ENCODE data around the gene ACTA1.

Gene ACTA1

DNA sequence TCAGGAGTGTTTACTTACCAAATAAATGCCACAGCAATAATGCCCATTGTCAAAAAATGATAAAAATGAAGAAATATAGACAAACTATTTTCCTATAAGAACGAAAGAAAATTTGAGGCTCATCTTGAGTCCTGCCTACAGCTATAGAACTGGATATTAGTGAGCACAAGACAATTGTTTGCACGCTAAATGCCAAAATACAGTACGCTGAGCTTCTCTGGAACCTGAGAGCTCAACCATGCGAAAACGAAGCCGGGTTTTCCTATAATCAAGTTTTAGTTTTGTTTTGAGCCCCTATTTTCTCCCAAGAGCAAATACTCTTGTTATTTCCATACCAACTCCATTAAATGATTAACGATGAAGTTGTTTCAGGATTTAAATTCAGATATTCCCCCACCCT is 49.1 kb downstream of the ACTA1 start:
- Histone ChIP-seq H3K4me1 (ENCODE audit: insufficient read depth, insufficient read length) (peaks cover 12% of the 10 kb centered on the region), H3K4me3 (ENCODE audit: insufficient read length, low read depth) (no peak overlapping the region), H3K27me3 (ENCODE audit: insufficient read depth, insufficient read length) (no peaks in the 10 kb centered on the region), H3K36me3 (ENCODE audit: insufficient read depth, insufficient read length, low read length) (no peaks in the 10 kb centered on the region), H3K9me3 (ENCODE audit: insufficient read depth, low read length) (no peaks in the 10 kb centered on the region), H3K9ac (ENCODE audit: insufficient read length, low read depth) (no peak overlapping the region)
- no peak for DNase-seq (ENCODE audit: low read depth, low spot score)
- no peak for TF ChIP-seq YY1 (IDR thresholded peaks at IDR 0.05; ENCODE audit: insufficient read depth, insufficient read length)

GRCh38 chr1:229383961-229384360 is 49.9 kb downstream of the ACTA1 start:
- DNase-seq (ENCODE audit: low read depth, low spot score), result no peak
- TF ChIP-seq YY1 (IDR thresholded peaks at IDR 0.05; ENCODE audit: insufficient read depth, insufficient read length), result no peak
- Histone ChIP-seq H3K4me3 (ENCODE audit: insufficient read length, low read depth) (no peak overlapping the region), H3K4me1 (ENCODE audit: insufficient read depth, insufficient read length) (peaks cover 12% of the 10 kb centered on the region), H3K27me3 (ENCODE audit: insufficient read depth, insufficient read length) (no peaks in the 10 kb centered on the region), H3K36me3 (ENCODE audit: insufficient read depth, insufficient read length, low read length) (no peaks in the 10 kb centered on the region), H3K9me3 (ENCODE audit: insufficient read depth, low read length) (no peaks in the 10 kb centered on the region), H3K9ac (ENCODE audit: insufficient read length, low read depth) (no peak overlapping the region)

- Histone ChIP-seq H3K9ac (ENCODE audit: insufficient read length, low read depth) (no peak overlapping the region), H3K9me3 (ENCODE audit: insufficient read depth, low read length) (no peaks in the 10 kb centered on the region), H3K4me1 (ENCODE audit: insufficient read depth, insufficient read length) (peaks cover 12% of the 10 kb centered on the region), H3K27me3 (ENCODE audit: insufficient read depth, insufficient read length) (no peaks in the 10 kb centered on the region), H3K4me3 (ENCODE audit: insufficient read length, low read depth) (no peak overlapping the region), H3K36me3 (ENCODE audit: insufficient read depth, insufficient read length, low read length) (no peaks in the 10 kb centered on the region)
- TF ChIP-seq YY1 (IDR thresholded peaks at IDR 0.05; ENCODE audit: insufficient read depth, insufficient read length) (no peak), SUZ12 (IDR thresholded peaks at IDR 0.05; ENCODE audit: extremely low read depth, insufficient read depth, insufficient read length) (no peak), ZNF274 (IDR thresholded peaks at IDR 0.05; ENCODE audit: low read depth, low read length) (no peak)
- no peak for DNase-seq (ENCODE audit: low read depth, low spot score)
These were observed 50.7 kb downstream of the ACTA1 start for GRCh38 chr1:229383188-229383587.
